Measurements from ENCODE around the gene CAPRIN2.
A peak's percentile ranks its signal among the peaks of the same experiment; 100 is the strongest.

Gene CAPRIN2, protein sequence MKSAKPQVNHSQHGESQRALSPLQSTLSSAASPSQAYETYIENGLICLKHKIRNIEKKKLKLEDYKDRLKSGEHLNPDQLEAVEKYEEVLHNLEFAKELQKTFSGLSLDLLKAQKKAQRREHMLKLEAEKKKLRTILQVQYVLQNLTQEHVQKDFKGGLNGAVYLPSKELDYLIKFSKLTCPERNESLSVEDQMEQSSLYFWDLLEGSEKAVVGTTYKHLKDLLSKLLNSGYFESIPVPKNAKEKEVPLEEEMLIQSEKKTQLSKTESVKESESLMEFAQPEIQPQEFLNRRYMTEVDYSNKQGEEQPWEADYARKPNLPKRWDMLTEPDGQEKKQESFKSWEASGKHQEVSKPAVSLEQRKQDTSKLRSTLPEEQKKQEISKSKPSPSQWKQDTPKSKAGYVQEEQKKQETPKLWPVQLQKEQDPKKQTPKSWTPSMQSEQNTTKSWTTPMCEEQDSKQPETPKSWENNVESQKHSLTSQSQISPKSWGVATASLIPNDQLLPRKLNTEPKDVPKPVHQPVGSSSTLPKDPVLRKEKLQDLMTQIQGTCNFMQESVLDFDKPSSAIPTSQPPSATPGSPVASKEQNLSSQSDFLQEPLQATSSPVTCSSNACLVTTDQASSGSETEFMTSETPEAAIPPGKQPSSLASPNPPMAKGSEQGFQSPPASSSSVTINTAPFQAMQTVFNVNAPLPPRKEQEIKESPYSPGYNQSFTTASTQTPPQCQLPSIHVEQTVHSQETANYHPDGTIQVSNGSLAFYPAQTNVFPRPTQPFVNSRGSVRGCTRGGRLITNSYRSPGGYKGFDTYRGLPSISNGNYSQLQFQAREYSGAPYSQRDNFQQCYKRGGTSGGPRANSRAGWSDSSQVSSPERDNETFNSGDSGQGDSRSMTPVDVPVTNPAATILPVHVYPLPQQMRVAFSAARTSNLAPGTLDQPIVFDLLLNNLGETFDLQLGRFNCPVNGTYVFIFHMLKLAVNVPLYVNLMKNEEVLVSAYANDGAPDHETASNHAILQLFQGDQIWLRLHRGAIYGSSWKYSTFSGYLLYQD

GRCh38 chr12:30754750-30755394 is at the start of gene CAPRIN2:
TSS of gene CAPRIN2 (minus strand) at chr12:30754951. CDS start at chr12:30753520, 1,431 bp downstream.
- peak; percentile 98 for DNase-seq

- DNase-seq: no peak
These were observed 42.9 kb upstream of the CAPRIN2 start for GRCh38 chr12:30797689-30798088.

DNA sequence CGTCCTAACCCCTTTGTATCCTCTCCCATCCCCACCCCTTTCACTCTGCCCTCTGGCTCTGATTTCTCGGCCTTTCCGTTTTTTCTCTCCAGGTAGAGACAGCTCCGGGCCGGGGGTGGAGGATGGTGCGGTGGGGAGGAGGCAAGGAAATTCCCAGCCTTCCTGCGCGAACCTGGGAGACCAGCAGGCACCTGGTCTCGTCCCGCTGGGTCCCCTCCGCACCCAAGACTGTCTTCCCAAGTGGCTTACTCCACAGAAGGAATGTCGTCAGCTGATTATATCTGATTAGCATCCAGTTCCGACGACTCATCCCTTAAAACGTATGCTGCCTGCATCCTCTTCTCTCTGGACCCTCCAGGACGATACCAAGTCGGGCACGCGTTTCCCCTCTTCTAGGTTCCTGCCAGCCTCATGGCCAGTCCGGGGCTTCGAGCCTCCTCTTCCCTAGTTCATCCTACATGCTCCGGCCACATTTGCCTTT is 42.2 kb upstream of the CAPRIN2 start:
- DNase-seq: peak; percentile 5

DNA sequence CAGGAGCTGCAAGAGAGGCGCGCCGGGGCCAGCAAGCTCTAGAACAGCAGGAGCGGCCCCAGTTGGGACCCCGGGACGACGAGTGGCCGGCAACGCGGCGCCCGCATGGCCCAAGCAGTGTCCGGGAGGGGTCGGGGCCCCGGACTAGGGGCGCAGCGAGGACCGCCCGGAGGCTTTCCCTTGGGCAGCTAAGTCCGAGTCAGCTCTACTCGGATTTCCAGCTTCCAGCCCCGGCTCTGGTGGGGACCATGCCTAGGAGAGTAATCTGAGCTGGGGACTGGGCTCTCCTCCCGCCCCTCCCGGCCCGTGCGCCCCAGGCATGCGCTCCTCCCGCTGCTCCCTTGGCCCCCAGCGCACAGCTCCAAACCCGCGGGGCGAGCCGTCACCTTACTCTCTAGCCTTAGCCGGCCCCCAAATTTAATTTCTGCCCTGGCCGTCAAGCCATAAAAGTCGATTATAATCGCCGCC is 41.6 kb upstream of the CAPRIN2 start:
- peak; percentile 44 for DNase-seq

DNA sequence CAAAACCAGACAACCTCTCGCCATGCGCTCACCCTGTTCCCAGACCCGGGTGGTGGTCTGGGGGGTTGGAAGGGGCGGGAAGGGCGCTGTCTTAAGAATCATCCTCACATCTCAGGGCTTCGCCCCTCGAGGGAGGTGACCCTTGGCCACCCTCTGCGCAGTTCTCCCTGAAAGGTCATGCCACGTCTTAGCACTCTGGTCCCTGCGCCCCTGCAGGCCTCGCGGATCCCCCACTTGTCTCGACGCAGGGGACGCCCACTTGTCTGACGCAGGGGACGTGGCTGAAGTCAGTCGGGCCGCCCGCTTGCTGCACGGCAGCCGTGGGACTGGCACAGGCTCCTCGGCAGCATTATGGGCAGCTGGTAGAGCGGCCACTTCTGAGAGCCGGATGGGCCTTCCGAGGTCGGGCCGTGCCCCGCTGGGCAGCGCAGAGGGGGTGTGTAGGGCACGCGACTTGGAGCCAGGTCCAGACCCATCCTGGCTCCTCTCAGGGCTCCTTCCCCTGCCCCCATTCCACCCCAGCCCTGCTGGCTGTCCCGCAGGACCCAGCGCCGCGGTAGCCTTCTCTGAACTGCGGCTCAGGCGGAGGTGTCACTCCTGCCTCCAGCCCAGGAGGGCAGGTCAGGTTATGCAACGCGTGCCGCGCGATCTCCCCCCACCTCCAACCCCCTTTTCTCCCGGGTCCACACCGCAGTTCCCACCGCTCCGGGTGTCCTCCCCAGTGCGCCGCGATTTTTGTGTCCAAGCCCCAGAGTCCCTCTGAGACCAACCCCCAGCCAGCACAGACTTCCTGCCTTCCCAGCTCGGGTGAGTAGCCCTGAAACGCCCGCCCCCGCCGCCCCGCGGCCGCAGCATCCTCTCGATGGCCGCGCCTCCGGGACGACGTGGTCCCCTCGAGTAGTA is 40.9 kb upstream of the CAPRIN2 start:
- DNase-seq: peak; percentile 40

DNA sequence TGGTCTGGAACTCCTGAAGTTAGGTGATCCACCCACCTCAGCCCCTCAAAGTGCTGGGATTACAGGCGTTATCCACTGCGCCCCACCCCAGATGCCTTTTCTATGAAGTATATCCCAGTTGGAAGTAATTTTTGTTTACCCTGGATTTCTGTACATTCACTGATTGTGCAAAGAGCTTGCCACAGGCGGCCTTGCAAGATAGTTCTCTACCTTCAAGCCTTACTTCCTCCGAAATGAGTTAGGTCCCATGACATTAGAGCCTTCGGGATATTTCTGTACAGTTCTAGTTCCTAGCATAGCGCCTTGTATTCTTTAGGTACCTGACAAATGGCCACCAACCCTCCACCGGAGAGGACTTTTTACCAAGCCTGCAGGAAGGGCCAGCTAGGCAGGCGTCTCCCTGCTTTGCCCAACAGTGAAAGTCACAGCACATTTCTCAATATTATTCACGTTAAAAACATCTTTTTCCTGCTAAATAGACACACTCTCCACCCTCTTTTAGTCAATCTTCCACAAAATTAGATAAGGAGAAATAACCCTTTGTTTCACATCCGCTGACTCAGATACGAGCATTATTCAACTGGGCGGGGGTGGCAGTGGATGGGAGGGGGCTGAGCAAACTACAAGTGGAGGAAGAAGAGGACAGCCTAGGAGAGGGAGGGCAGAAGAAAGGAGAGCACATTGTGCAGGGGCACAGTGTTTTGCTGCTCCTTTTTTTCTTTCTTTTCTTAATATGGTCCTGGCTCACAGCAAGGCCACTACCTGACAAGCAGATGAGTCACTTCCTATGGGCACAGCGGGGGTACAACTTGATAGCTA is 40.0 kb upstream of the CAPRIN2 start:
- peak; percentile 16 for DNase-seq

GRCh38 chr12:30794020-30794419 is 39.3 kb upstream of the CAPRIN2 start:
- no peak for DNase-seq

GRCh38 chr12:30792648-30793499 is 38.1 kb upstream of the CAPRIN2 start:
- no peak for DNase-seq

- DNase-seq: no peak
These were observed 37.3 kb upstream of the CAPRIN2 start for GRCh38 chr12:30792085-30792484.

DNA sequence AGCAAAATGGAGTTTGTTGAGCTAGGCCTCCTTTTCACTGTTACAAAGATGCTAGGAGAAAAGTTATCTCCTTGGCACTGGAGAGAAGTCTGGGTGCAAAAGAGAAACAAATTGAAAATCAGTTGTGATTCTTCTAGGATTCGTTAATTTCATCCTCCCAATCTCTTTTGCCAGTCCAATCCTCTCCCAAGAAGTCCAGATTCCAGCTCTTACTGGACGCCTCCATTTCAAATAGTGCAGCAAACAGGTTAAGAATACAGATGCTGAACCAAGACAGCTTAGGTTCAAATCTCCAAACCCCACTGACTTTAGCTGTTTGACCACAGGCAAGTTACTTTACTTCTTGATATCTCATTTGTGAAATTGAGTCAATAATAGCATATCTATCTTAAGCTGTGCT is 34.0 kb upstream of the CAPRIN2 start:
- no peak for DNase-seq

GRCh38 chr12:30785630-30786029 is 30.9 kb upstream of the CAPRIN2 start:
- DNase-seq: no peak

DNA sequence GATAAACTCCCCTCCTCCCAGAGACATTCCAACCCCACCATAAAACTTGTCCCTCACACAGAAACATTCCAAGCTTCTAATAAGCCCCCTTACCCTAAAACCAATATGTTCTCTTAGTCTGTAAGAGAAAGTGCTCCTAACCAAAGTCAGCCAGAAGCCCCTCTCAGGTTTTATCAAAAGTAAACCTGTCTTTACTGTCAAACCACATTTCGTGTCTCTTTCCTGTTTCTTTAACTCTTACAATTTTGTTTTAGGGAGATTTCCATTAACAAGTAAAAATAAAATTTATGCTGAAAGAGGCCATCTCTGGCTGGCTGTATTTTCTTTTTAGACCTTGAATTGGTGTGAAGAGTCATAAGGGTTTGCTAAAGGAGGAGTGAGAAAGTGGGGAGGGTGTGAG is 29.8 kb upstream of the CAPRIN2 start:
- DNase-seq: no peak

DNA sequence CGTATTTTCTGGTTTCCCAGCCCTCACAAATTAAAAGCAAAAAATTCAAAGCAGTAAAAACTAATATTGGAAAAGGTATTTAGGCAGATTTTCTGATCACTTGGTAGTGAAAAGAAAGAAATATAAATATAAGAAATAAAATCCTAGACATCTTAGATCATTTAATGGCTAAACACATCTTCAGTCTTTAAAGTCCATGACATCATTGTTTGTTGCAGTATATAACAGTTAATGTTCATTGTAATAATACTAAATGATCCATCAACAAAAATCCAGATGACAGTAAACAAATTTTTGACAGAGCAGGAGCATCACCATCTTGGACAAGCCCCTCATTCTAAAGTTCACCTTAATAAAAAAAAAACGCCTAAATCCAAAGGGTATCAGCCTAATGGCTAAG is 29.2 kb upstream of the CAPRIN2 start:
- no peak for DNase-seq

DNA sequence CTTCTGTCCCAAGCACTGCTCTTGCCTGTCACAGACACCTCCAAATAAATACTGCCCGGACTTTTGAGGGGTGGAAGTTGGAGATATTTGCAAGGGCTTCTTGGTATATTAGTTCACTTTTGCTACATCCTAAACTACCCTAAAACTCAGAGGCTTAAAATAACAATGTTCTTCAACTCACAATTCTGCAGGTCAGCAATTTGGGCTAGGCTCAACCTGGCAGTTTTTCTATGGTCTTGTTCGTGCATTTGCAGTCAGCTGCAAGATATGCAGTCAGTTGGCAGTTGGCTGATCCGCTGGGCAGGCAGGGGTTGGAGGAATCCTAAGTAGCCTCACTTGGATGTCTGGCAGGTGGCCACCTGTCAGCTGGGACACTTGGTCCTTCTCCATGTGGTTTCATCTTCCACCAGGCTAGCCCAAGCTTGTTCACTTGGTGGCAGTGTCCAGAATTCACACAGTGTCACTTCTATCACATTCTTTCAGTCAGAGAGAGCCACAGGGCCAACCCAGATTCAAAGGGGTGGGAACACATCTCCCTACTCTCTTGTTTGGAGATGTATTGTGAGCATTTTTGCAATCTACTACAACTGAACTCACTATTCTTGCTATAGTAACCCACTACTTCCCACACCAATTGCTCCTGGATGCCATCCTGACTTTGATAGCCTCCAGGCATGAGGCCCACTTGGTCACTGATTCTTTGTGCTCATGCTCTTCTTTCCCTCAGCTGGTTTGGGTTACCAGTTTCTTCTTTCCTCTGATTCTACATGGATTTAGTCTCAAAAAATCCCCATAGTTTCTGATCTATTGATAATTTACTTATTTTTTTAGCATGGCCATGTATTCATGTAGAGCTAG is 27.8 kb upstream of the CAPRIN2 start:
- no peak for DNase-seq

DNA sequence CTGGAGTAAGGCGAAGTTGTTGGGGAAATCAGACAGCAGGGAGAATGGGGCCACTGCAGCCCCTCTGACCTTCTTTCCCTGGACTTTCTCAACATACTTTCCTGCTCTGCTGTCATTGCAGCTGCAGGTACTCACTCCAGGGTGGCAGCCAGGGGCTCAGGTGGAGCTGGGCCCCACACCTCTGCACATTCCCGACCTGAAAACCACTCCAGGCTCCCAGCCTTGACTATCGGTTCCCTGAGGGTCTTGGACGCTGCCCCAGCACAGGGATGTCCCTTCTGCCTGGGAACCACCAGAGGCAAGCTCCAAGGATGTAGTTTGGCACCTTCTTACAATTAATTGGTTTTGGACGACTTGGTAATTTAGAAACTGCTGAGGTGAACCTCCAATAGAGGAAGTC is 24.8 kb upstream of the CAPRIN2 start:
- DNase-seq: no peak

DNA sequence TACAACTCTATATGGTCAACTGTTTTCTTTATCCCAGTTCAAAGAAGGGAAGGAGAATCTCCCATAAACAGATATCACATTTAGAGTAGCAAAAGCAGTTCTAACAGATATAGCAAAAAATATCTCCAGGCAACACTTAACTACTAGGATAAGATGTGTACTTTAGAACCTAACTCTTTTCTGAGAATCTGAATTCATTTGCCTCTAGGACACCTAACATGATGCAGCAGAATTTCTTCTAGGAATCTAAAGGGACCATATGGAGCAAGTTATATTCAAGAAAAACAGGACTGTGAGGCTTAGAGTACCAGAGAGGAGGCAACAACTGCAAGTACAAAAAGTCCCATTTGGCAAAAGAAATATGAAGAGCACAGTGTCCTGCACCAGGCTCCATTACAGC is 24.4 kb upstream of the CAPRIN2 start:
- DNase-seq: no peak

DNA sequence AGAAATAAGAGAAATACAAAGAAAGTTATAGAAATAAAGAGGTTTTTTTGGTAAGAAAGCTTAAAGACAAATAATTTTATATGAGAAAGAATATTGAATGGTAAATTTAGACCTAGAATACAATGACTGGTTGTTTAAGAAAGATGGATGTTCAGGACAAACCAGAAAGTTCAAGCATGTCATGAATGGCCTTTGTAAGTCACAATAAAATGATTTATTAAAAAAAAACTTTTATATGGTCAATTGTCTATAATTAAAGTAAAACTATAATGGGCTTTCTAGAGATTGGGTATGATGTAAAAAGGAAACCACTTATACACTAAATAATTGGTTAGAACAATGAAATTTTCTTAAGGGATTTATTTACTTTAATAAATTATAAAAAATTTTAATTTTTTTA is 19.8 kb upstream of the CAPRIN2 start:
- DNase-seq: no peak

DNA sequence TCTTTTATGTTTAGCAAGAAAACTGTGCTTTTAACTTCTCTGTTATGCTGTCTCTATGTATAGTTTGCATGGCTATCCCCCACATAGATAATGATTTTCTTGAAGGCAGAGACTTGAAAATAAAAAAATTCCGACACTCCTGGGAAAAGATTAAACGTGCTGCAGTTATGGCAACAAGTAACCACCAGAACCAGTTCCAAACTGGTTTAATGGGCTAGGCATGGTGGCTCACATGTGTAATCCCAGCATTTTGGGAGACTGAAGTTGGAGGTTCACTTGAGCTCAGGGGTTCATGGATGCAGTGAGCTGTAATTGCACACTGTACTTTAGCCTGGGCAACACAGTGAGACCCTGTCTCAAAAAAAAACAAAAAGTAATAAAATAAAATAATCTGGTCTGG is 15.1 kb upstream of the CAPRIN2 start:
- DNase-seq: no peak

DNA sequence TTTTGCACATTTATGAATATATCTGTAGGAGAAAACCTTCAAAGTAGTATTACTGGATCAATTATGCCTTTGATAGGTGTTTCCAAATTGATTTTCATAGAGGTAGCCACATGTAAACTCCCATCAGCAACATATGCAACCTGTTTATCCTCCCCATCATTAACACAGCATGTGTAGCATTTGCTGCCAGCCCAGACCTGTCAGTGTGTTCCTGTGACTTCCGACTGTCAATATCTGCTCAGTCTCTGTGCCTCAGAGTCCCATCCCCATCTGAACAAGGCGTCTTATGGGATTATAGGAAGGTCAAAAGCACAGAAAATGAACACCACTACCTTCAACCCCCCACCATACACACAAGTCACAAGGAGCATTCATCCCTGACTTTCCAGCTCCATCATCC is 9.5 kb upstream of the CAPRIN2 start:
- DNase-seq: peak; percentile 45

All from NCI-H345 (cell line).